Activated naive CD4-positive, alpha-beta T cell treated with anti-CD3 and anti-CD28 coated beads, Interleukin-2, amount 10 ng/mL, durations not matched to agents 7 days and 5 days (primary cell): ENCODE data around the gene STAG3.
"Not testable (repeated sequence)": the region's sequence is repeated elsewhere in the genome, so short reads cannot be mapped to it uniquely, and the experiment has no call there.

ENCODE experiments used
- CTCF ChIA-PET: fragments of 350-600 bp; sonication (Branson Sonifier 250); formaldehyde crosslinking; loops from one replicate; lab custom pipeline; 2021; ENCODE audit warnings: antibody characterized with exemption; lab: Charles Lee
- DNase-seq: peaks from one replicate; pipeline ENCODE4 v3.0.0-alpha.2; 2020
- H3K27ac Mint-ChIP-seq: one replicate; pipeline ENCODE4 v1.8.0; 2021; ENCODE audit warnings: mild to moderate bottlenecking, moderate library complexity, mixed read lengths
- H3K27me3 Mint-ChIP-seq: one replicate; pipeline ENCODE4 v1.8.0; 2021; ENCODE audit warnings: mild to moderate bottlenecking, mixed read lengths
- H3K36me3 Mint-ChIP-seq: one replicate; pipeline ENCODE4 v1.8.0; 2021; ENCODE audit warnings: mixed read lengths
- H3K4me1 Mint-ChIP-seq: one replicate; pipeline ENCODE4 v1.8.0; 2021; ENCODE audit warnings: mixed read lengths
- H3K4me3 Mint-ChIP-seq: one replicate; pipeline ENCODE4 v1.8.0; 2021; ENCODE audit warnings: mild to moderate bottlenecking, moderate library complexity, mixed read lengths
- H3K9me3 Mint-ChIP-seq: one replicate; pipeline ENCODE4 v1.8.0; 2021; ENCODE audit warnings: mixed read lengths

The STAG3 gene

GRCh38 chr7:100244988-100245605 lies 67.4 kb downstream of the STAG3 start:
- H3K4me3 Mint-ChIP-seq, H3K9me3 Mint-ChIP-seq, H3K36me3 Mint-ChIP-seq, H3K27me3 Mint-ChIP-seq, H3K27ac Mint-ChIP-seq, DNase-seq, CTCF ChIA-PET: not testable (repeated sequence)
- peaks cover 20% of the 10 kb centered on the region for H3K4me1 Mint-ChIP-seq

GRCh38 chr7:100246121-100246864 lies 68.6 kb downstream of the STAG3 start:
- H3K27ac Mint-ChIP-seq, DNase-seq, H3K36me3 Mint-ChIP-seq, H3K9me3 Mint-ChIP-seq, H3K27me3 Mint-ChIP-seq, H3K4me3 Mint-ChIP-seq, CTCF ChIA-PET: not testable (repeated sequence)
- H3K4me1 Mint-ChIP-seq = peaks cover 20% of the 10 kb centered on the region

GRCh38 chr7:100246865-100247137 lies 69.1 kb downstream of the STAG3 start:
- CTCF ChIA-PET, H3K4me3 Mint-ChIP-seq, H3K27ac Mint-ChIP-seq, H3K36me3 Mint-ChIP-seq, H3K27me3 Mint-ChIP-seq, DNase-seq, H3K9me3 Mint-ChIP-seq: not testable (repeated sequence)
- peaks cover 20% of the 10 kb centered on the region for H3K4me1 Mint-ChIP-seq

- Mint-ChIP-seq H3K27ac (no peak overlapping the region), H3K36me3 (no peaks in the 10 kb centered on the region), H3K9me3 (no peaks in the 10 kb centered on the region), H3K27me3 (no peaks in the 10 kb centered on the region), H3K4me1 (peaks cover 20% of the 10 kb centered on the region), H3K4me3 (no peak overlapping the region)
- CTCF ChIA-PET = no interaction called here
- DNase-seq = no peak
These were observed 69.5 kb downstream of the STAG3 start for GRCh38 chr7:100247152-100247757.

GRCh38 chr7:100248483-100248882 lies 70.8 kb downstream of the STAG3 start:
- Mint-ChIP-seq H3K4me1 (peaks cover 8% of the 10 kb centered on the region), H3K36me3 (no peaks in the 10 kb centered on the region), H3K27me3 (no peaks in the 10 kb centered on the region), H3K9me3 (no peaks in the 10 kb centered on the region), H3K27ac (no peak overlapping the region), H3K4me3 (no peak overlapping the region)
- CTCF ChIA-PET = no interaction called here
- DNase-seq = no peak

- CTCF ChIA-PET = no interaction called here
- DNase-seq = no peak
- Mint-ChIP-seq H3K9me3 (no peaks in the 10 kb centered on the region), H3K27me3 (no peaks in the 10 kb centered on the region), H3K4me1 (no peaks in the 10 kb centered on the region), H3K27ac (no peak overlapping the region), H3K4me3 (no peak overlapping the region), H3K36me3 (no peaks in the 10 kb centered on the region)
These were observed 79.3 kb downstream of the STAG3 start for GRCh38 chr7:100257017-100257416.

GRCh38 chr7:100259984-100260383 lies 82.3 kb downstream of the STAG3 start:
- DNase-seq, H3K36me3 Mint-ChIP-seq, H3K9me3 Mint-ChIP-seq, H3K27ac Mint-ChIP-seq, H3K27me3 Mint-ChIP-seq, CTCF ChIA-PET, H3K4me3 Mint-ChIP-seq, H3K4me1 Mint-ChIP-seq: not testable (repeated sequence)

- not testable (repeated sequence) for H3K9me3 Mint-ChIP-seq, DNase-seq, H3K27me3 Mint-ChIP-seq, H3K36me3 Mint-ChIP-seq, H3K4me3 Mint-ChIP-seq, H3K4me1 Mint-ChIP-seq, H3K27ac Mint-ChIP-seq
- CTCF ChIA-PET = interaction anchor here (0.7 kb wide), 1 partner anchor 259 kb away, joined by 3 read pairs; no protein-coding TSS in a partner anchor
These were observed 85.2 kb downstream of the STAG3 start for GRCh38 chr7:100262896-100263295.
